AG10803 (cell line): ENCODE results near the gene GRM3.
A peak's percentile ranks its signal among the peaks of the same experiment; 100 is the strongest.

Source experiments
- DNase-seq: peaks from one replicate; pipeline ENCODE4 v3.0.0; 2010; ENCODE audit warnings: low read depth
- H3K4me3 ChIP-seq: 2 replicates; pipeline ENCODE4 v1.5.1; 2011; ENCODE audit warnings: mild to moderate bottlenecking, low read length, control low read depth
- TF ChIP-seq, protein P1 (sequence below): conservative IDR thresholded peaks from 2 replicates; pipeline ENCODE4 v1.5.1; 2011; ENCODE audit warnings: mild to moderate bottlenecking, low read length, control low read depth, inconsistent platforms

The GRM3 gene

GRCh38 chr7:86645676-86646276, 2.1 kb downstream of the GRM3 start:
- no peak overlapping the region for H3K4me3 ChIP-seq
- TF ChIP-seq, protein P1, sequence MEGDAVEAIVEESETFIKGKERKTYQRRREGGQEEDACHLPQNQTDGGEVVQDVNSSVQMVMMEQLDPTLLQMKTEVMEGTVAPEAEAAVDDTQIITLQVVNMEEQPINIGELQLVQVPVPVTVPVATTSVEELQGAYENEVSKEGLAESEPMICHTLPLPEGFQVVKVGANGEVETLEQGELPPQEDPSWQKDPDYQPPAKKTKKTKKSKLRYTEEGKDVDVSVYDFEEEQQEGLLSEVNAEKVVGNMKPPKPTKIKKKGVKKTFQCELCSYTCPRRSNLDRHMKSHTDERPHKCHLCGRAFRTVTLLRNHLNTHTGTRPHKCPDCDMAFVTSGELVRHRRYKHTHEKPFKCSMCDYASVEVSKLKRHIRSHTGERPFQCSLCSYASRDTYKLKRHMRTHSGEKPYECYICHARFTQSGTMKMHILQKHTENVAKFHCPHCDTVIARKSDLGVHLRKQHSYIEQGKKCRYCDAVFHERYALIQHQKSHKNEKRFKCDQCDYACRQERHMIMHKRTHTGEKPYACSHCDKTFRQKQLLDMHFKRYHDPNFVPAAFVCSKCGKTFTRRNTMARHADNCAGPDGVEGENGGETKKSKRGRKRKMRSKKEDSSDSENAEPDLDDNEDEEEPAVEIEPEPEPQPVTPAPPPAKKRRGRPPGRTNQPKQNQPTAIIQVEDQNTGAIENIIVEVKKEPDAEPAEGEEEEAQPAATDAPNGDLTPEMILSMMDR = no peak
- DNase-seq = no peak

DNA sequence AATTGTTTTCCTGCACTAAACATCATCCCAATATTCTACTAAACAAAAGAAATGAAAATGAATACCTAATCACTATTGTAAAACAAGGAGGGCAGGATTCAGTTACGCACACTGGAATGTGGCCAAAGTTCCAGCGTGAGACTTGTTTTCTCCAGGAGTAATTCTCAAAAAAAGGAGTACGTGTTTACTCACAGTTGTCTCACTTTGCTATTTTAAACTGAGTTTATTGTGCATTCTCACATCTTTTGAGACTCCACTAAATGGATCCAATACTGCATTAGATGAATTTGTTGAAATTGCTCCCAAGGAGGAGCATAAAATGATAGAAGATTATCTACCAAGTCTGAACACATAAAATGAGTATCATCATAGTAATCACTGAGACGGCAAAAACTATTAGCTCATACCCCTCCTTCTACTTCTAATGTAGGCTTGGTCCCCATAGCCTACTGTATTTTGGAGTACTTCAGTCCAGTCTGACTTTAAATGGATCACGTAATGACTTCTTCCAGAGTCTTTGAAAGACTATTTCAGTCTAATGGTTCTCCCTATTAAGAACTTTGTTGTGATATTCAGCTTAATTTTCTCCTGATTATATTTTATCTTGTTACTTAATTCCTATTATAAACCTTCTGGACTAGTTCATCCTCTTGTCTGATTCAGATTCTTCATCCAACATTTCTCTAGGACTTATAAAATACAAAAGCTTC, 3.8 kb downstream of the GRM3 start:
- TF ChIP-seq, protein P1 = no peak
- H3K4me3 ChIP-seq = no peak overlapping the region
- no peak for DNase-seq

DNA sequence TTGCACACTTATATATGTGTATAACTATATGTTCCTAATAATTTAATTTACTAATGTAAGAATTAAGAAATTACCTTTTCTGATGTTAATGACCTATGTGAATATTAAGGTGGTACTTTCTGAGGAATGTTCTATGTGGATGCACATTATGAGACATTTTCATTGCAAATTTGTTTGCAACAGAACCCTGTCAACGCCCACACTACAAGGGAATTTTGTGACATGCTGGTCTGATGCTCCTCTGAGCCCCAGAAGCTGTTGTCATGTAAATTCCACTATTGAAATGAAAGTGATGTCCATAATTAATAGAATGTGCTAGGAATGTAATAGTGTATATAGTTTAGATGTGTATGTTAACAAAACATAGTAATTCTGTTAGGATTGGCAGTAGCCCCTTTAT, 4.5 kb downstream of the GRM3 start:
- TF ChIP-seq, protein P1 = no peak
- no peak for DNase-seq
- H3K4me3 ChIP-seq = no peak overlapping the region

DNA sequence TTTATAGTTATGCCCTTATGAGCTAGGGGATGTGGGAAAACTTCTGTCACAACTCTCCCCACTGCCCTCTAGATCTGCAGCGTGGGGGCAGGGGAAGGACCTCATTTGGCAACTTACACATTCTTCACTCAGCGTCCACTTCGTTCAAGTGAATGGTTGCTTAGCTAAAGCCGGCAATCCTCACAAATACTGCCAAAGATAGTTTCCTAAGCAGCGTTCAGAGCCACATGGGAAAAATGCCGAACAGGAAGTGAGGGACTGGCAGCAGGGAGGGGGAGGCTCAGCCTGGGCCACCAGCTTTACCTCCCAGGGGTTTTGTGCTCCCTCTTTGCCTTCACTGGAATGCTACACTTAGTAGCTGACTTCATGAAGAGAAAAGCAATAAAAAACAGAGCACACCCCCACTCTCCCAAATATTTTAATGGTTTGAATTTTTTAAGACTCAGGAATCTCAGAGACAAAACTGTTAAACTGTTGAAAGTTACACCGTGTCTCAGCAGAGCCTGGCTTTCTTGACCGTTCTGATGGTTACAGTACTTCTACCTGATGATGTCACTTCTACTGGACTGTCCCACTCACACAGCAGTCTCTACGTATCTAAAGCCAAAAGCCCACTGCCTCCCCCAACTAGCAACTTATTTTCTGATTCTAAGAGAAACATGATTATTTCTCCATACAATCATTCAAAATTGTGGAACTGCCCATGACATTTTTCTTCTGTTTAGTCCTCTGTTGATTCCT, 10.4 kb downstream of the GRM3 start:
- TF ChIP-seq, protein P1 = no peak
- DNase-seq = peak; percentile 10
- H3K4me3 ChIP-seq = no peak overlapping the region

DNA sequence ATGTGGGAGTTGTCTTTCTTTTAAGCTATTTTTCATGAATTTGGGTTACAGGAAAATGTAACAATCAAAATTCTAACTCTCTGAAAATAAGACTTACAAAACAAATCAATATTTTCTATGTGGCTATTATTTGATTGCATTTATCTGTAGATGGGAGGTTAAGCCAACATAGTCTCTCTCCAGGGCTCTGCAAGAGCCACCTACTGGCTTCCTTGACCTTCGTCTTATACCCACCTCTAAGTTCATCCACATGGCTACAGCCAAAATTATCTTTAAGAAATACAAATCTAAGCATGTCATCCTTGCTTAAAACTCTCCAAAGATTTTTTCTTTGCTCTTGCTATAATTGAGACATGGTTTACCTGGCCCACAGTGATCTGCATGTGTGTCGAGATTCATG, 14.2 kb downstream of the GRM3 start:
- TF ChIP-seq, protein P1 = no peak
- H3K4me3 ChIP-seq = no peak overlapping the region
- no peak for DNase-seq

GRCh38 chr7:86660950-86661462, 17.3 kb downstream of the GRM3 start:
- no peak for DNase-seq
- no peak overlapping the region for H3K4me3 ChIP-seq
- TF ChIP-seq, protein P1 = no peak
